Measurements from ENCODE around the gene SKAP1. TPM values are rescaled to one million over a fixed set of nuclear protein-coding genes. Genes with fewer than 3 reads are reported as not detected.

SKAP1 gene
- total and polyA plus RNA-seq, 11 donors, result 0.25 to 5.3 (median 0.38) TPM; not detected in 6

GRCh38 chr17:48439110-48439850, 9.3 kb upstream of the SKAP1 start:
- DNase-seq (no peak), ATAC-seq (no peak)
- H3K9me3 ChIP-seq, result no peaks in the 10 kb centered on the region
- H3K4me3 ChIP-seq, result no peak overlapping the region
- H3K27me3 ChIP-seq, result peaks cover 0 to 55% (median 10%) of the 10 kb centered on the region in 9 donors
- intact Hi-C loops (cut with DNase I), result no loop called here
- WGBS, 4 donors, result 82 to 92% (median 91%) methylated on average over 3 of the region's 3 CpGs
- H3K27ac ChIP-seq, result peak overlapping the region in 1 of 12 donors; percentile 73
- H3K36me3 ChIP-seq, result no peaks in the 10 kb centered on the region
- no peak for TF ChIP-seq POLR2A (IDR thresholded peaks at IDR 0.05)
- TF ChIP-seq CTCF (IDR thresholded peaks at IDR 0.05), result no peak
- peaks cover 0 to 47% (median 0%) of the 10 kb centered on the region in 12 donors for H3K4me1 ChIP-seq

GRCh38 chr17:48438516-48439061, 8.6 kb upstream of the SKAP1 start:
- TF ChIP-seq POLR2A (IDR thresholded peaks at IDR 0.05) (no peak), CTCF (IDR thresholded peaks at IDR 0.05) (no peak)
- H3K4me3 ChIP-seq, result no peak overlapping the region
- H3K9me3 ChIP-seq, result no peaks in the 10 kb centered on the region
- DNase-seq, result no peak
- 51 to 68% (median 57%) methylated on average over 3 of the region's 3 CpGs for WGBS, 4 donors
- H3K27ac ChIP-seq, result no peak overlapping the region
- peaks cover 0 to 47% (median 0%) of the 10 kb centered on the region in 12 donors for H3K4me1 ChIP-seq
- intact Hi-C loops (cut with DNase I), result no loop called here
- peaks cover 0 to 55% (median 11%) of the 10 kb centered on the region in 9 donors for H3K27me3 ChIP-seq
- ATAC-seq, result no peak
- no peaks in the 10 kb centered on the region for H3K36me3 ChIP-seq

- Histone ChIP-seq H3K27ac (no peak overlapping the region), H3K9me3 (no peaks in the 10 kb centered on the region), H3K27me3 (peaks cover 17 to 89% (median 47%) of the 10 kb centered on the region in 9 donors), H3K4me3 (no peak overlapping the region), H3K4me1 (peaks cover 0 to 10% (median 0%) of the 10 kb centered on the region in 12 donors), H3K36me3 (no peaks in the 10 kb centered on the region)
- intact Hi-C loops (cut with DNase I), result no loop called here
- 80 to 91% (median 84%) methylated on average over 5 to 6 of the region's 6 CpGs for WGBS, 4 donors
- TF ChIP-seq CTCF (IDR thresholded peaks at IDR 0.05) (no peak), POLR2A (IDR thresholded peaks at IDR 0.05) (no peak)
- DNase-seq, result no peak
- no peak for ATAC-seq
Measured at GRCh38 chr17:48433896-48434295, 3.9 kb upstream of the SKAP1 start.

All from heart left ventricle (tissue), 16 donors.